Measurements from ENCODE around the gene BRK1.
"Not testable (repeated sequence)": the region's sequence is repeated elsewhere in the genome, so short reads cannot be mapped to it uniquely, and the experiment has no call there.

The BRK1 gene

GRCh38 chr3:10160346-10160745 lies 44.9 kb downstream of the BRK1 start:
- TF ChIP-seq POLR2A (IDR thresholded peaks at IDR 0.05; ENCODE audit: extremely low read depth, insufficient read length) (no peak), MYC (IDR thresholded peaks at IDR 0.05; ENCODE audit: low read depth, low read length) (no peak), CTCF (IDR thresholded peaks at IDR 0.05; ENCODE audit: low read depth, low read length) (no peak), MAX (IDR thresholded peaks at IDR 0.05; ENCODE audit: low read depth, low read length) (no peak)
- no peak for DNase-seq (ENCODE audit: low read depth)
- H3K4me3 ChIP-seq (ENCODE audit: low read depth, low read length) = no peak overlapping the region

- no peak for DNase-seq (ENCODE audit: low read depth)
- TF ChIP-seq MYC (IDR thresholded peaks at IDR 0.05; ENCODE audit: low read depth, low read length) (no peak), MAX (IDR thresholded peaks at IDR 0.05; ENCODE audit: low read depth, low read length) (no peak), CTCF (IDR thresholded peaks at IDR 0.05; ENCODE audit: low read depth, low read length) (peak; percentile 1), POLR2A (IDR thresholded peaks at IDR 0.05; ENCODE audit: extremely low read depth, insufficient read length) (no peak)
- no peak overlapping the region for H3K4me3 ChIP-seq (ENCODE audit: low read depth, low read length)
Measured at GRCh38 chr3:10160925-10161324, 45.5 kb downstream of the BRK1 start.

GRCh38 chr3:10162185-10162584 lies 46.7 kb downstream of the BRK1 start:
- no peak overlapping the region for H3K4me3 ChIP-seq (ENCODE audit: low read depth, low read length)
- no peak for TF ChIP-seq CTCF (IDR thresholded peaks at IDR 0.05; ENCODE audit: low read depth, low read length)
- TF ChIP-seq MAX (IDR thresholded peaks at IDR 0.05; ENCODE audit: low read depth, low read length) = no peak
- no peak for TF ChIP-seq POLR2A (IDR thresholded peaks at IDR 0.05; ENCODE audit: extremely low read depth, insufficient read length)
- no peak for TF ChIP-seq MYC (IDR thresholded peaks at IDR 0.05; ENCODE audit: low read depth, low read length)
- peak; percentile 47 for DNase-seq (ENCODE audit: low read depth)

GRCh38 chr3:10164201-10164545 lies 48.7 kb downstream of the BRK1 start:
- peak overlapping the region; percentile 39 for H3K4me3 ChIP-seq (ENCODE audit: low read depth, low read length)
- DNase-seq (ENCODE audit: low read depth) = not testable (repeated sequence)

GRCh38 chr3:10164546-10165393 lies 49.3 kb downstream of the BRK1 start, which contains the start of gene IRAK2:
IRAK2 (plus strand) TSS chr3:10164919; CDS start chr3:10164955, 36 bp downstream.
- peak within 1 kb of the TSS; percentile 50 for H3K4me3 ChIP-seq (ENCODE audit: low read depth, low read length)
- TF ChIP-seq MAX (IDR thresholded peaks at IDR 0.05; ENCODE audit: low read depth, low read length) (no peak), CTCF (IDR thresholded peaks at IDR 0.05; ENCODE audit: low read depth, low read length) (peak; percentile 54)
- DNase-seq (ENCODE audit: low read depth) = peak; percentile 63

GRCh38 chr3:10166213-10166604 lies 50.7 kb downstream of the BRK1 start:
- H3K4me3 ChIP-seq (ENCODE audit: low read depth, low read length) = no peak overlapping the region
- no peak for DNase-seq (ENCODE audit: low read depth)
- no peak for TF ChIP-seq MYC (IDR thresholded peaks at IDR 0.05; ENCODE audit: low read depth, low read length)
- no peak for TF ChIP-seq CTCF (IDR thresholded peaks at IDR 0.05; ENCODE audit: low read depth, low read length)
- no peak for TF ChIP-seq MAX (IDR thresholded peaks at IDR 0.05; ENCODE audit: low read depth, low read length)
- TF ChIP-seq POLR2A (IDR thresholded peaks at IDR 0.05; ENCODE audit: extremely low read depth, insufficient read length) = no peak

Data from NB4 (cell line).